GM18909 (cell line): Measurements from ENCODE around the gene FBXO39.
"Not testable (repeated sequence)": the region's sequence is repeated elsewhere in the genome, so short reads cannot be mapped to it uniquely, and the experiment has no call there.

ENCODE experiments used
- ATAC-seq: cut with Tn5 transposase; IDR thresholded peaks from one replicate; pipeline ENCODE4 v1.9.1; 2021; ENCODE audit warnings: mild to moderate bottlenecking; ENCODE audit not compliant: unreplicated experiment, poor library complexity

Gene FBXO39

GRCh38 chr17:6775871-6776405 lies at the start of gene FBXO39:
Gene FBXO39 (plus strand): TSS chr17:6776215. CDS start chr17:6779869, 3,654 bp downstream.
- ATAC-seq, result no peak

GRCh38 chr17:6729531-6729930 lies 46.5 kb upstream of the FBXO39 start:
- ATAC-seq, result no peak

- ATAC-seq, result not testable (repeated sequence)
Measured at GRCh38 chr17:6746665-6747064, 29.4 kb upstream of the FBXO39 start.

- ATAC-seq, result no peak
Measured at GRCh38 chr17:6748617-6749016, 27.4 kb upstream of the FBXO39 start.

GRCh38 chr17:6749519-6749918 lies 26.5 kb upstream of the FBXO39 start:
- ATAC-seq, result no peak

GRCh38 chr17:6752068-6752909 lies 23.7 kb upstream of the FBXO39 start:
- no peak for ATAC-seq

GRCh38 chr17:6753006-6753445 lies 23.0 kb upstream of the FBXO39 start:
- ATAC-seq, result no peak

- no peak for ATAC-seq
Measured at GRCh38 chr17:6753546-6753945, 22.5 kb upstream of the FBXO39 start.

GRCh38 chr17:6755281-6755680 lies 20.7 kb upstream of the FBXO39 start:
- no peak for ATAC-seq

GRCh38 chr17:6755731-6756184 lies 20.3 kb upstream of the FBXO39 start, which contains the start of gene XAF1:
Gene XAF1 (plus strand): TSS chr17:6756046. CDS start chr17:6756079, 33 bp downstream.
- no peak for ATAC-seq

- ATAC-seq, result no peak
Measured at GRCh38 chr17:6756425-6757031, 19.5 kb upstream of the FBXO39 start.

GRCh38 chr17:6757747-6758146 lies 18.3 kb upstream of the FBXO39 start:
- ATAC-seq, result no peak

GRCh38 chr17:6761779-6762178 lies 14.2 kb upstream of the FBXO39 start:
- ATAC-seq, result no peak

- ATAC-seq, result no peak
Measured at GRCh38 chr17:6768447-6768846, 7.6 kb upstream of the FBXO39 start.

GRCh38 chr17:6772016-6772415 lies 4.0 kb upstream of the FBXO39 start:
- no peak for ATAC-seq

GRCh38 chr17:6774906-6775305 lies 1.1 kb upstream of the FBXO39 start:
- not testable (repeated sequence) for ATAC-seq

GRCh38 chr17:6779411-6779810 lies 3.4 kb downstream of the FBXO39 start:
- ATAC-seq, result no peak

- ATAC-seq, result no peak
Measured at GRCh38 chr17:6780001-6780400, 4.0 kb downstream of the FBXO39 start.

GRCh38 chr17:6780886-6781285 lies 4.9 kb downstream of the FBXO39 start:
- ATAC-seq, result no peak

- no peak for ATAC-seq
Measured at GRCh38 chr17:6782244-6782643, 6.2 kb downstream of the FBXO39 start.

GRCh38 chr17:6786618-6787017 lies 10.6 kb downstream of the FBXO39 start:
- no peak for ATAC-seq
